Left lung (tissue), 10 donors: ENCODE measurements around the gene SSRP1. TPM values are rescaled to one million over a fixed set of nuclear protein-coding genes. Genes with fewer than 3 reads are reported as not detected.

Source experiments
- ATAC-seq: fragments of 200-7000 bp; cut with Tn5 transposase; one replicate; pipeline ENCODE4 v1.9.1; 2020; ENCODE audit warnings: moderate library complexity
- DNase-seq, 4 donors: peaks; one replicate each; pipeline ENCODE4 v3.0.0-alpha.2; 2013 to 2020
- H3K27ac ChIP-seq, 2 donors: fragments of 200-600 bp; sonication (generic) in 1 of 2; one replicate each; pipeline versions ENCODE4 v1.5.0 to v1.8.0; 2020 to 2021
- H3K27me3 ChIP-seq, 2 donors: fragments of 200-600 bp; sonication (generic) in 1 of 2; one replicate each; pipeline versions ENCODE4 v1.5.0 to v1.8.0; 2020 to 2021
- H3K36me3 ChIP-seq, 2 donors: fragments of 200-600 bp; sonication (generic) in 1 of 2; one replicate each; pipeline versions ENCODE4 v1.5.0 to v1.8.0; 2020 to 2021
- H3K4me1 ChIP-seq, 2 donors: fragments of 200-600 bp; one replicate each; pipeline ENCODE4 v1.8.0; 2021
- H3K4me3 ChIP-seq, 2 donors: fragments of 200-600 bp; sonication (generic) in 1 of 2; one replicate each; pipeline versions ENCODE4 v1.5.0 to v1.8.0; 2020 to 2021; ENCODE audit warnings: mild to moderate bottlenecking in 1 of 2
- H3K9me3 ChIP-seq, 2 donors: fragments of 200-600 bp; sonication (generic) in 1 of 2; one replicate each; pipeline versions ENCODE4 v1.5.0 to v1.8.0; 2020 to 2021
- intact Hi-C, 2 donors: fragments of 100-400 bp; cut with DNase I; formaldehyde crosslinking; loops; one replicate each; pipeline versions ENCODE4 v1.11.2 to v1.14.2; 2022
- polyA plus RNA-seq, 6 donors: library from polyadenylated mRNA; unstranded; fragments of 120-200 nt; gene quantifications; one replicate each; pipeline ENCODE4 v1.2.1, GENCODE V29; 2013; ENCODE audit not compliant: insufficient read length in 6 of 6
- total RNA-seq, 2 donors: library from RNA; stranded (reverse); fragmentation: NEBNext Ultra II Directional; extraction: Animal tissue kit (Norgen Biotek cat#: 25700); gene quantifications; one replicate each; pipeline ENCODE4 v1.2.1, GENCODE V29; 2021
- TF ChIP-seq, protein P1 (sequence below), 2 donors: fragments of 200-600 bp; sonication (generic) in 1 of 2; IDR thresholded peaks; one replicate each; pipeline versions ENCODE4 v1.5.0 to v1.8.0; 2021; ENCODE audit warnings: antibody characterized with exemption in 2 of 2
- donor health status: DM: no; HTN: yes; CAD: no.
- donor health status: DM: no; HTN: no; CAD: no.

The SSRP1 gene
- total and polyA plus RNA-seq, 8 donors: 57.3 to 208 (median 179) TPM

DNA sequence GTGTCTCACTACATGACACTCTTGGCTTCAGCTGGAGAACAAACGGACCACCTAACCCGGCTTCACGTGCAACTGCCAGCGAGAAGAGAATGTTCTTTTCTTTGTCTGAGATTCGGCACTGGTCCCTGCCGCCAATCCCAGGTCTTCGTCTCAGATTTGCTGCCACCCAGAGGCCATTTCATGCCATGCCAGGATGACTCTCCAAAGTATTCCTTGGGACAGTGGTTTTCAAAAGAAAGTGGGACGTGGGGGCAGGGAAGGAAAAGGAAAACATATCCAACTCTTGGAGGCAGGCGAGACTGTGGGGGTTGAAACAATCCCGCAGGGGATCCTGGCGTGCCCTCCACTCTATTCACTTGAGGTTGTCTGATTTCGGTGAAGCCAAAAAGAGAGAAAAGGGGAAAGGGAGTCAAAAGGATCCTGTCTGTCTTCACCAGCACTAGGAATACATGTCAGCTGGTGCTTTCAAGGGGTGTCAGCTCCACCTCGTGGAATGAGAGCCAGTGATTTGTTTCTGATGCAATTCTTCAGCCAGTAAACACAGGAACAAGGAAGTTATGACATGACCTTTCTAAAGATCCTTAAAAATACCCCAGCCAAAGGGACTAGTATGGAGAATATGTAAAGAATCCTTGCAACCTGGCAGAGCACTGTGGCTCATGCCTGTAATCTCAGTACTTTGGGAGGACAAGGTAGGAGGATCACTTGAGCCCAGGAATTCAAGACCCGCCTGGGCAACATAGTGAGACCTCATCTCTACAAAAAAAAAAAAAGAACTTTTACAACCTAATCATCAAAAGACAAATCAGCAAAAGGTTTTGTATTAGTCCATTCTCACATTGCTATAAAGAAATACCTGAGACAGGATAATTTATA, 57.6 kb downstream of the SSRP1 start:
- DNase-seq: peak; percentile 39 to 81 (median 61)
- Histone ChIP-seq H3K9me3 (no peaks in the 10 kb centered on the region), H3K36me3 (no peaks in the 10 kb centered on the region), H3K27me3 (no peaks in the 10 kb centered on the region), H3K4me1 (peaks cover 21 to 22% of the 10 kb centered on the region in 2 donors), H3K27ac (peak overlapping the region; percentile 70 to 77), H3K4me3 (no peak overlapping the region)
- ATAC-seq: peak; percentile 89
- TF ChIP-seq, protein P1, sequence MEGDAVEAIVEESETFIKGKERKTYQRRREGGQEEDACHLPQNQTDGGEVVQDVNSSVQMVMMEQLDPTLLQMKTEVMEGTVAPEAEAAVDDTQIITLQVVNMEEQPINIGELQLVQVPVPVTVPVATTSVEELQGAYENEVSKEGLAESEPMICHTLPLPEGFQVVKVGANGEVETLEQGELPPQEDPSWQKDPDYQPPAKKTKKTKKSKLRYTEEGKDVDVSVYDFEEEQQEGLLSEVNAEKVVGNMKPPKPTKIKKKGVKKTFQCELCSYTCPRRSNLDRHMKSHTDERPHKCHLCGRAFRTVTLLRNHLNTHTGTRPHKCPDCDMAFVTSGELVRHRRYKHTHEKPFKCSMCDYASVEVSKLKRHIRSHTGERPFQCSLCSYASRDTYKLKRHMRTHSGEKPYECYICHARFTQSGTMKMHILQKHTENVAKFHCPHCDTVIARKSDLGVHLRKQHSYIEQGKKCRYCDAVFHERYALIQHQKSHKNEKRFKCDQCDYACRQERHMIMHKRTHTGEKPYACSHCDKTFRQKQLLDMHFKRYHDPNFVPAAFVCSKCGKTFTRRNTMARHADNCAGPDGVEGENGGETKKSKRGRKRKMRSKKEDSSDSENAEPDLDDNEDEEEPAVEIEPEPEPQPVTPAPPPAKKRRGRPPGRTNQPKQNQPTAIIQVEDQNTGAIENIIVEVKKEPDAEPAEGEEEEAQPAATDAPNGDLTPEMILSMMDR (IDR thresholded peaks at IDR 0.05): peak; percentile 71 to 73
- intact Hi-C loops: no loop called here

DNA sequence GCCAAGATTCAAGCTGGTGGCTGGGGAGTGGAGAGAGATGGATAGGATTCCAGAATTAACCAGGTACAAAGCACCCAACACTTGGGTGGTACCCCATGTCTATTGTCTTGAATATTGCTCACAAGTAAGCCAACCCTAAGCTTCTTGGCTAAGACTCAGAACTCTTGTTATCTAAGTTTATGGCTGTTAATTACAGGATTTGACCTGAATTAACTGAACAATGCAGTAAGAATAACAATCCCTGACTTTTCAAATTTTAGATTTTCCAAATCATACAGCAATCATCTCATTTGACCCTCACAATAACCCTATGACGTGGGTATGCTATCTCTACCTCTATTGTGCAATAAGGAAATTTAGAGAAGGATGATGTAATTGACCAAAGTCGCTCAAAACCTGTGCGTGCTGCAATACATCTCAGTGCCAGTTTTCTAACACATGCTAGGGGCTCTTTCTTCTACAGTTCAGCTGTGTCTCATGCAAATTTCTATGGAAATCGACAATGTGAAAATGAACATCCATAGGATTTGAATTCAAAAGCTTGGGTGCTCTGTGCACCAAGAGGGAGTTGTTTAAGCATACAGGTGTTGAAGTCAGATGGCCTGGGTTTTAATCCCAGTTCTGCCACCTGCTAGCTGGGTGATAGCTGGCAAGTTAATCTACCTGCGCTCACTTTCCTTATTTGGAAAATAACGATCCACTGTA, 58.6 kb downstream of the SSRP1 start:
- TF ChIP-seq, protein P1 (IDR thresholded peaks at IDR 0.05): no peak
- H3K27ac ChIP-seq: peak overlapping the region; percentile 70 to 77
- H3K4me3 ChIP-seq: no peak overlapping the region
- intact Hi-C loops: no loop called here
- ATAC-seq (peak; percentile 34), DNase-seq (no peak)
- H3K27me3 ChIP-seq: no peaks in the 10 kb centered on the region
- no peaks in the 10 kb centered on the region for H3K36me3 ChIP-seq
- H3K9me3 ChIP-seq: no peaks in the 10 kb centered on the region
- peaks cover 21 to 22% of the 10 kb centered on the region in 2 donors for H3K4me1 ChIP-seq

DNA sequence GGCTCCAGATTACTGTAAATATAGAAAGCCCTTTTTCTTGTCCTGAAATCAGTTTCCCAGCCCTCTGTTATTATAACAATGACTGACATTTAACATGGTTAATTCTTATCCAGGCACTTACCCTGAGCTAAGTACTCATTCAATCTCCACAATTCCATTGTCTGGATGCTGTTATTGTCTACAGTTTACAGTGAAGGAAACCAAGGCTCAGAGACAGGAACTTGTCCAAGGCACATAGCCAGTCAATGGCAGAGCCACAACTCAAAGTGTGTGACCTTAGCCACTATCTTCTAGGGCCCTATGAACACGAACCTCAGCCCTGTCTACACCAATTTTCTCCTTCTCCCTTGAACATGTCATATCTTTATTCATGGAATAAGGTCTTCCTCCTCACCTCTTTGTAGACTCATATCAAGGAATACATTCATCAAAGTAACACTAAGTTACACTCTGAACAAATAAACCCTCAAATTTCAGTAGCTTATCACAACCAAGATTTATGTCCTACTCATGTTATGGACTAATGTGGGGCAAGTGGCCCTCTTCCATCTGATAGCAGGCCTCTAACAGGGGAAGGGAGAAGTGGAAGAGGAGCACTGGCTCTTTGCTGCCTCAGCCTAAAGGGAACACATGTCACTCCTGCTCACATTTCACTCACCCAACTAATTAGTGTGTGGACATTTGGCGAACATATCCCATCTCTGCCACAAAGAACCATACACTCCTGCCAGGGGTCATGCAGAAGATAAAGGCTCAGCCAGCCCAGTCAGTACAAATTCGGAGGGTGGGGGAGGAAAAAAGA, 59.3 kb downstream of the SSRP1 start:
- TF ChIP-seq, protein P1 (IDR thresholded peaks at IDR 0.05): no peak
- no peaks in the 10 kb centered on the region for H3K9me3 ChIP-seq
- peaks cover 21 to 22% of the 10 kb centered on the region in 2 donors for H3K4me1 ChIP-seq
- H3K4me3 ChIP-seq: no peak overlapping the region
- no peak for ATAC-seq
- no peak for DNase-seq
- no peaks in the 10 kb centered on the region for H3K36me3 ChIP-seq
- no peaks in the 10 kb centered on the region for H3K27me3 ChIP-seq
- intact Hi-C loops: no loop called here
- peak overlapping the region in 1 of 2 donors; percentile 41 for H3K27ac ChIP-seq

Other genes starting within 250 kb of the SSRP1 start
- gene LRRC55, start 153.9 kb downstream of the SSRP1 start, total RNA-seq: under 1 TPM; 0.05 to 0.12 TPM
- gene LRRC55, start 153.9 kb downstream of the SSRP1 start, polyA plus RNA-seq: 1 to 10 TPM; 2.4 to 3.9 (median 3.1) TPM
- 10 to 100 TPM; 11.2 to 21.9 TPM for gene APLNR, start 98.6 kb downstream of the SSRP1 start, total RNA-seq
- 100 to 1,000 TPM; 131 to 189 (median 159) TPM for gene APLNR, start 98.6 kb downstream of the SSRP1 start, polyA plus RNA-seq
- 100 to 1,000 TPM; 156 to 203 TPM for gene TNKS1BP1, start 10.9 kb downstream of the SSRP1 start, total RNA-seq
- 100 to 1,000 TPM; 119 to 157 (median 130) TPM for gene TNKS1BP1, start 10.9 kb downstream of the SSRP1 start, polyA plus RNA-seq
- gene P2RX3, start 2.5 kb upstream of the SSRP1 start, total RNA-seq: not detected
- under 1 TPM; 0.17 to 0.58 (median 0.28) TPM for gene P2RX3, start 2.5 kb upstream of the SSRP1 start, polyA plus RNA-seq
- not detected for gene PRG3, start 45.3 kb upstream of the SSRP1 start, total RNA-seq
- gene PRG3, start 45.3 kb upstream of the SSRP1 start, polyA plus RNA-seq: 1 to 10 TPM in 1 of 6 donors, under 1 TPM in 5; 0.43 to 1.0 (median 0.76) TPM
- under 1 TPM in 1 of 2 donors, not detected in 1; 0.34 TPM for gene PRG2, start 54.8 kb upstream of the SSRP1 start, total RNA-seq
- gene PRG2, start 54.8 kb upstream of the SSRP1 start, polyA plus RNA-seq: 1 to 10 TPM in 5 of 6 donors, under 1 TPM in 1; 0.84 to 1.7 (median 1.4) TPM
- gene SLC43A3, start 91.2 kb upstream of the SSRP1 start, total RNA-seq: 100 to 1,000 TPM in 1 of 2 donors, 10 to 100 TPM in 1; 95.6 to 185 TPM
- gene SLC43A3, start 91.2 kb upstream of the SSRP1 start, polyA plus RNA-seq: 10 to 100 TPM; 35.0 to 45.1 (median 40.2) TPM
- gene RTN4RL2, start 124.6 kb upstream of the SSRP1 start, total RNA-seq: 1 to 10 TPM; 2.5 to 4.8 TPM
- 1 to 10 TPM in 5 of 6 donors, under 1 TPM in 1; 0.87 to 3.7 (median 2.5) TPM for gene RTN4RL2, start 124.6 kb upstream of the SSRP1 start, polyA plus RNA-seq
- 10 to 100 TPM; 11.8 to 25.3 TPM for gene SLC43A1, start 179.8 kb upstream of the SSRP1 start, total RNA-seq
- 10 to 100 TPM; 11.7 to 19.6 (median 18.0) TPM for gene SLC43A1, start 179.8 kb upstream of the SSRP1 start, polyA plus RNA-seq
- 10 to 100 TPM; 21.7 to 39.6 TPM for gene TIMM10, start 194.9 kb upstream of the SSRP1 start, total RNA-seq
- 10 to 100 TPM; 26.5 to 41.0 (median 33.6) TPM for gene TIMM10, start 194.9 kb upstream of the SSRP1 start, polyA plus RNA-seq
- not detected for gene SMTNL1, start 201.7 kb upstream of the SSRP1 start, total RNA-seq
- gene SMTNL1, start 201.7 kb upstream of the SSRP1 start, polyA plus RNA-seq: under 1 TPM; 0.13 to 0.80 (median 0.42) TPM
- 100 to 1,000 TPM in 1 of 2 donors, 10 to 100 TPM in 1; 97.1 to 109 TPM for gene UBE2L6, start 231.8 kb upstream of the SSRP1 start, total RNA-seq
- gene UBE2L6, start 231.8 kb upstream of the SSRP1 start, polyA plus RNA-seq: 10 to 100 TPM; 56.1 to 67.0 (median 62.9) TPM